GM21723 (cell line): Measurements from ENCODE around the gene PRKAR1B.

ENCODE experiments used
- ATAC-seq: cut with Tn5 transposase; IDR thresholded peaks from one replicate; pipeline ENCODE4 v1.9.1; 2021; ENCODE audit warnings: mild to moderate bottlenecking, moderate library complexity; ENCODE audit not compliant: unreplicated experiment

The PRKAR1B gene

GRCh38 chr7:576524-577277 is 150.4 kb downstream of the PRKAR1B start:
- ATAC-seq, result no peak

- ATAC-seq, result no peak
These were observed 151.4 kb downstream of the PRKAR1B start for GRCh38 chr7:575425-576366.

DNA sequence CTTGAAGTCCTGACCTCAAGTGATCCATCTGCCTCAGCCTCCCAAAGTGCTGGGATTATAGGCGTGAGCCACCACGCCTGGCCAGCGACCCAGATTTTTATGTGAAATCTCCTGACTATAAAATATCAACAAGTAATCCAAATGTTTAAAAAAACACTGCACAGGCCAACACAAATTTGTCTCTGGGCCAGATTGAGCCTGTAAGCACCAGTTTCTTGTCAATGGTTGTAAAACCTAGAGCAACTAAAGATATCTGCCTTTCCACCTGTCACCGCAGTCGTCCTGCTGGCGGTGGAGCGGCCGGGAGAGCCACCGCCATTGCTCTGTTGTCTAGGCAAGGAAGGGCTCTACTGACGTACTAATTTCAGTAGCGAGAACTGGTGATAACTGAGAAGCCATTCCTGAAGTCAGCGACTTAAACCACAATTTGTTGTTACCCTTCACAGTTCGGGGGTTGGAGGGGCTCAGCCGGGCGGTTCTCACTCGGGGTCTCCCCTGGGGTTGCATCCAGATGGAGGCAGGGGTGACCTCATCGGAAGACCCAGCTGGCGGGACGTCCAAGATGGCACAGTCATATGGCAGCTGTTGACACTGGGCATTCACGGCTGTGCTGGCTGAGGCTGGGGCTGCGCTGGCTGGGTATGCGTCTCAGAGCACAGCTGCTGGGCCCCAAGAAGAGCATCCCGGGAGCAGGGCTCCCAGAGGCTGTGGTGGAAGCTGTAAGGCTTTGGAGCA is 152.3 kb downstream of the PRKAR1B start:
- no peak for ATAC-seq

- ATAC-seq, result no peak
These were observed 153.1 kb downstream of the PRKAR1B start for GRCh38 chr7:573933-574381.

DNA sequence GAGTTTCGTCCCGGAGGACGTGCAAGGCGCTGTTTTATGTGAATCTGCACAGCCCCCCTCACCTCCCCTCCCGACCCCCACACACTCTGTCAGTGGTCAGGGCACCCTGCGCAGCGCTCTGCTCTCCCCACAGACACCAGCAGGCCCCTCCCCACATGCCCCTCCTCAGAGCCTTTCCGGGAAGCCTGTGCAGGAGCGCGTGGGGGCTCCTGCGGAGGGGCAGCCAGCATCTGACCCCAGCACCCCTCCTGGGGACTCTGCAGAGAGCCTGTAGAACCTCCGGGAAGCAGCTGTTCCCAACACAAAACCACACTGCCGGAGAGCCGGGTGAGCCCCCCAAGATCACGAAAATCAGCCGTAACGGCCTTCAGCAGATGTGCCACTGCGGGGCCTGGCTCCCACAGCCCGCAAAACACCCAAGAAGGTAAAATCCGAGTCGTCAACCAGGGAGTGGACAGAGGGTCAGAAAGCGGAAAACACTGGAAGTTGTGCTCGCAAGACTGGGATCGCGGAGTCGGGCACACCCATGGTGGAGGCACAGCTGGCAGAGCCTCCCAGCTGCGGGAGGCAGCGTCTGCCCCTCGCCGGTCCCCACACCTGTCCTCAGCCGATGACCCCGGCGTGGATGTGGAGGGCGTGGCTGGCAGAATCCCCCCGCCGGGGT is 153.7 kb downstream of the PRKAR1B start:
- no peak for ATAC-seq

DNA sequence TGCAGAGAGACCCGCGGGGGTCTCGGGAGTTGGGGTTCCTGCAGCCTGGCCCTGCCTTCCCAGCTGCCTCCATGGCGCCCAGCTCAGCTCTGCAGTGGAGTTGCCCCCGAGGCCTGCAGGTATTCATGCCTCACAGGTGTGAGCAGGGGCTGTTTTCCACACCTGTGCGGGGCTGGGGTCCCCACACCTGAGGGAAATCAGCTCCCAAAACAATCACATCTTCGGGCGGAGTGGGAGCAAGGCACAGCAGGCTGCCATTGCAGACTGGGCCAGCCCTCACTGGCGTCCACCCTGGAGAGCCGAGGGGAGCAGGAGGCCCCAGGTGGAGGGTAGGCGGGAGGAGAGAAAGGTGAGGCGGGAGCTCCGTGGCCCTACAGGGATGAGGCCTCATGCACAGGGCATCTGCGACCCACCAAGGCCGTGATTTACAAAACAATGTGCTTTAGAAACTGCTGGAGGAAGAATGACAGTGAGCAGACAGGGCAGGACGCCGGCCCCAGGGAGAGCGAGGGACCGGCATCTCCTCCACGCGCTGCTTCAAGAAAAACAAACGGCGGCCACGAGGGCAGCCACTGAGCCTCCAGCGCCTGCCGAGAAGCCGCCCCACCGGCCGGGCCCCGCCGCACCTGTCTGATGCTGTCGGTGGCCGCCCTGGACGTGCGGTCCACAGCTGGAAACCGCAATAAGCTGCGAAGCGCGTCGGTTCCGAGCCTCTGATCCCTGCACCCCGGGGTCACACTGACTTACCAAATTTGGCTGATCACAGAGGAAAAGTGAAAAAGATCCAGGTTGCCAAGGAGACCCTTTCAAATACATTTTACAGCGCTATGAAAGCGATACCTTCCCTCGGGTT is 154.4 kb downstream of the PRKAR1B start:
- ATAC-seq, result no peak

- no peak for ATAC-seq
These were observed 155.2 kb downstream of the PRKAR1B start for GRCh38 chr7:571718-572415.

- ATAC-seq, result no peak
These were observed 155.9 kb downstream of the PRKAR1B start for GRCh38 chr7:571096-571717.

DNA sequence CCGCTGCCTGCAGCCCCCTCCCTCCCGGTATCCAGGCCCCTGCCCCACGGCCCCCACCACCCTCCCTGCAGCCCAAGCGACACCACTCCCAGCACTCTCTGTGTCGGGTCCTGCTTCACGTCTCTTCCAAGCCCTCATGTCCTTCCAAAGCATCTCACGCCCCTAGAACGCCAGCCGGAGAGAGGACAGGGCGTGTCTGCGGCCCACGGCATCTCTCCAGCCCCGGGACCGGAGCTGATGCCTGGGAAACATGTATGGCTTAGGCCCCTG is 156.3 kb downstream of the PRKAR1B start:
- no peak for ATAC-seq

GRCh38 chr7:569996-570800 is 156.9 kb downstream of the PRKAR1B start:
- no peak for ATAC-seq

GRCh38 chr7:569071-569855 is 157.8 kb downstream of the PRKAR1B start:
- no peak for ATAC-seq

DNA sequence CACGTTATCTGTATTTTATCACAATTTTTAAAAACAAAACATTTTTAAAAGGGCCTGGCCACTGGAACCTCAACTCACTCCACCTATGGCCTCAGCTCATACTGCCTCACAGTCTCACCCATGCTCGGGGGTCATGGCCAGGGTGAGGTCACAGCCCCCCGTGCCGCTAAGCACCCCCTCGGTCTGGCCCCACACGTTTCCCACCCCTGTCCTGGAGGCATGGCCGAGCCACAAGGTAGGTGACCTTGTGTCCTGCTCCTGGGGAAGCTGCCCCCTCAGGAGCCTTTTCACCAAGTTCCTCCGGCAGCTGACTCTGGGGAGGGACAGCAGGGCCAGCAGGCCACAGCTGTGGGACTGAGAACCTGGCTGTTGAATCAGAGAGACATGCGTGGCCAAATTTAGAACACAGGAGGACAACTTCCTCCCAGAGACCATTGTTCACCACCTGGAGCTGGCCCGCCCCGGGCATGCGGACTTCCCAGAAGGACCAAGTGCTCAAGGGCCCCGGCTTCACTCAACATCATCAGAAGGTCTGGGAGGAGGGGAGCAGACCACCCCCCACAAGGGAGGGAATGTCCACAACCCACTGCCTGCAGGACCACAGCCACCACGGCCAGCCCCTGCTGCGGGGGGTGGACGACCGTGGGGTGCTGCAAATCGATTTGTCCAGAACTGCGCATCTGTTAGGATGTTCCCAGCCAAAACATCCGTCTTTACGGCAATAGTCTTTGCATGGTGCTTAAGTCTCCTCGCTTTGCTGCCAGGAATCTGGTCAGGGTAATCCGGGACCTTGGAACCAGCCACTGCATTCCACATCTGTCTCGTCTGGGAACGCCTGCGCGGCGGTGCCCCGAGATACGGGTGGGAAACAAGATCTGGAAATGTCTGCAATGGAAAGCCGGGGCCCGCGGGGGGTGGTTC is 158.8 kb downstream of the PRKAR1B start:
- ATAC-seq, result no peak

DNA sequence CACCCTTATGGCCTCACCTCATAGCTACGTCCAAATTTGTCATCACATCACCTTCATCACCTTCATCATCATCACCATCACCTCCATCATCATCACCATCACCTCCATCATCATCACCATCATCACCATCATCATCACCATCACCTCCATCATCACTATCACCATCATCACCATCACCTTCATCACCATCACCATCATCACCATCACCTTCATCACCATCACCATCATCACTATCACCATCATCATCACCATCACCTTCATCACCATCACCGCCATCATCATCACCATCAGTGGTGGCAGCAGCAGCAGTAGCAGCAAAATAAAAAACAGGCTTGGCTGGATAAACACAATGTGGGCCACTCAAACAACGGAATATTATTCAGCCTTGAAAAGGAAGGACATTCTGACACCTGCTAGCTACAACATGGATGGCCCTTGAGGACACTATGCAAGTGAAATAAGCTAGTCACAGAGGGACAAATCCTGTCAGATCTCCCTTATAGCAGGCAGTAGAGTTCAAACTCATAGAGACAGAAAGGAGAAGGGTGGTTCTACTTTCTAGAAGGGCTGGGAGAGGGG is 159.7 kb downstream of the PRKAR1B start:
- ATAC-seq, result no peak

DNA sequence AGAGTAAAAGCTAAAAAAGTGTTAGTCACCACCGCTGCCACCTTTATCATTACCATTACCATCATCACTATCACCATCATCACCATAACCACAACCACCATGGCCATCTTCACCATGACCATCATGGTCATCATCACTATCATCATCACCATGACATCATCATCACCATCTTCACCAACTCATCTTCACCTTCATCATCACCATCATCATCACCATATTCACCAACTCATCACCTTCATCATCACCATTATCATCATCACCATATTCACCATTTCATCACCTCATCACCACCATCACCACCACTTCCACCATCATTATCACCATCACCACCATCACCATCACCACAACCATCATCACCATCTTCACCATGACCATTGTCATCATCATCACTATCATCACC is 161.0 kb downstream of the PRKAR1B start:
- no peak for ATAC-seq

GRCh38 chr7:564176-564865 is 162.8 kb downstream of the PRKAR1B start:
- no peak for ATAC-seq
